HCT116 (cell line): Measurements from ENCODE around the gene ADARB1. TPM values are rescaled to one million over a fixed set of nuclear protein-coding genes. Genes with fewer than 3 reads are reported as not detected.

Source experiments
- ATAC-seq: fragments of 200-7000 bp; cut with Tn5 transposase; 2 replicates; pipeline ENCODE4 v1.9.1; 2020; ENCODE audit warnings: mild to moderate bottlenecking, moderate library complexity
- BruUV-seq: library from RNA; stranded (reverse); fragments of 400-500 nt; replicated peaks from 2 replicates; lab custom pipeline; 2021; lab: Mats Ljungman, UMichigan
- CTCF ChIA-PET: fragments of 300-600 bp; sonication (Branson Sonifier 250); formaldehyde crosslinking; loops from one replicate; lab custom pipeline; 2021; ENCODE audit warnings: antibody characterized with exemption; lab: Charles Lee
- POLR2A ChIA-PET: fragments of 300-600, 350-600 bp; sonication (Branson Sonifier 250); formaldehyde crosslinking; loops from one replicate; lab custom pipeline; 2021; ENCODE audit warnings: antibody characterized with exemption; lab: Charles Lee
- RAD21 ChIA-PET, 2 experiments: fragments of 300-600 bp; sonication (Branson Sonifier 250); formaldehyde crosslinking; loops; one replicate each; lab custom pipeline; 2023; ENCODE audit warnings: low total read pairs in 2 of 2; ENCODE audit not compliant: uncharacterized antibody in 2 of 2, unreplicated experiment in 2 of 2, low non-redundant PET in 1 of 2; lab: Charles Lee
- DNase-seq: peaks from one replicate; pipeline ENCODE4 v3.0.0-alpha.2; 2010; ENCODE audit warnings: low read depth, low spot score
- H2AFZ ChIP-seq: fragments of 200-600 bp; shearing (Covaris generic), sonication (generic); 2 replicates; pipeline ENCODE4 v1.6.1; 2017; ENCODE audit warnings: low read depth, mixed run types, mixed read lengths, antibody characterized with exemption, low read length; ENCODE audit not compliant: poor library complexity, severe bottlenecking
- H3K27ac ChIP-seq: 2 replicates; pipeline ENCODE4 v1.5.1; 2012; ENCODE audit warnings: low read depth, low read length
- H3K27me3 ChIP-seq: fragments of 200-600 bp; sonication (generic); 2 replicates; pipeline ENCODE4 v1.6.1; 2016; ENCODE audit warnings: mixed run types, low read length, mixed read lengths; ENCODE audit not compliant: insufficient read depth
- H3K36me3 ChIP-seq, 2 experiments: fragments of 200-500 bp in 1 of 2; fragments of 200-600 bp in 1 of 2; sonication (Bioruptor generic) in 1 of 2; sonication (generic) in 1 of 2; 2 replicates each; pipeline versions ENCODE4 v1.5.1 to v1.6.1; 2014 to 2016; ENCODE audit warnings: low read length in 2 of 2, inconsistent platforms in 1 of 2, mixed read lengths in 1 of 2, mixed run types in 1 of 2; ENCODE audit not compliant: insufficient read depth in 2 of 2, control insufficient read depth in 1 of 2
- H3K4me1 ChIP-seq, 2 experiments: fragments of 200-600 bp in 1 of 2; sonication (generic) in 1 of 2; 2 replicates each; pipeline versions ENCODE4 v1.5.1 to v1.6.1; 2012 to 2017; ENCODE audit warnings: low read length in 2 of 2, inconsistent platforms in 1 of 2, mild to moderate bottlenecking in 1 of 2, mixed read lengths in 1 of 2, mixed run types in 1 of 2, moderate library complexity in 1 of 2; ENCODE audit not compliant: insufficient read depth in 2 of 2, control insufficient read depth in 1 of 2
- H3K4me2 ChIP-seq: fragments of 200-600 bp; sonication (generic); 2 replicates; pipeline ENCODE4 v1.6.1; 2017; ENCODE audit warnings: mixed run types, low read length, mixed read lengths
- H3K4me3 ChIP-seq, 2 experiments: fragments of 200-600 bp in 1 of 2; sonication (generic) in 1 of 2; replicated peaks in 1 of 2; 2 replicates each; pipeline ENCODE4 v1.5.1; 2011 to 2016; ENCODE audit warnings: low read length in 2 of 2, control low read depth in 1 of 2, low read depth in 1 of 2, mild to moderate bottlenecking in 1 of 2, mixed read lengths in 1 of 2, mixed run types in 1 of 2
- H3K79me2 ChIP-seq: fragments of 200-600 bp; sonication (generic); 2 replicates; pipeline ENCODE4 v1.6.1; 2017; ENCODE audit warnings: mild to moderate bottlenecking, mixed run types, low read length, moderate library complexity, mixed read lengths; ENCODE audit not compliant: insufficient read depth
- H3K9ac ChIP-seq: fragments of 200-600 bp; sonication (generic); 2 replicates; pipeline ENCODE4 v1.6.1; 2016; ENCODE audit warnings: low read length, mixed read lengths
- H3K9me2 ChIP-seq: fragments of 200-600 bp; sonication (generic), shearing (Covaris generic); 2 replicates; pipeline ENCODE4 v1.6.1; 2017; ENCODE audit warnings: mixed run types, mild to moderate bottlenecking, moderate library complexity; ENCODE audit not compliant: insufficient read depth
- H3K9me3 ChIP-seq, 2 experiments: fragments of 200-500 bp in 1 of 2; fragments of 200-600 bp in 1 of 2; sonication (Bioruptor generic) in 1 of 2; sonication (generic) in 1 of 2; 2 replicates each; pipeline ENCODE4 v1.6.1; 2014 to 2017; ENCODE audit warnings: low read length in 2 of 2, mixed read lengths in 2 of 2, inconsistent platforms in 1 of 2, low read depth in 1 of 2, mild to moderate bottlenecking in 1 of 2, mixed run types in 1 of 2, moderate library complexity in 1 of 2; ENCODE audit not compliant: control insufficient read depth in 1 of 2, insufficient read depth in 1 of 2
- H4K20me1 ChIP-seq: fragments of 200-600 bp; sonication (generic), shearing (Covaris generic); 2 replicates; pipeline ENCODE4 v1.6.1; 2017; ENCODE audit warnings: mixed run types, mild to moderate bottlenecking, moderate library complexity; ENCODE audit not compliant: insufficient read depth
- CBX3 ChIP-seq: IDR thresholded peaks from 2 replicates; pipeline ENCODE4 v1.6.1; 2012; ENCODE audit warnings: low read depth
- EGR1 ChIP-seq: IDR thresholded peaks from 2 replicates; pipeline ENCODE4 v1.6.1; 2012; ENCODE audit warnings: low read depth
- ELF1 ChIP-seq: IDR thresholded peaks from 2 replicates; pipeline ENCODE4 v1.6.1; 2012; ENCODE audit warnings: low read depth, borderline replicate concordance
- EZH2 ChIP-seq: fragments of 200-600 bp; sonication (generic); IDR thresholded peaks from 2 replicates; pipeline ENCODE4 v1.6.1; 2017; ENCODE audit warnings: antibody characterized with exemption, mixed run types
- FOSL1 ChIP-seq: IDR thresholded peaks from 2 replicates; pipeline ENCODE4 v1.6.1; 2012; ENCODE audit warnings: low read depth
- JUND ChIP-seq: IDR thresholded peaks from 2 replicates; pipeline ENCODE4 v1.6.1; 2012
- POLR2A ChIP-seq: IDR thresholded peaks from 2 replicates; pipeline ENCODE4 v1.7.0; 2011; ENCODE audit warnings: borderline replicate concordance; ENCODE audit not compliant: insufficient read depth, insufficient read length; ENCODE audit errors: extremely low read depth
- POLR2AphosphoS5 ChIP-seq: IDR thresholded peaks from 2 replicates; pipeline ENCODE4 v1.6.1; 2011; ENCODE audit warnings: mild to moderate bottlenecking, low read depth, low read length, moderate library complexity
- RAD21 ChIP-seq: IDR thresholded peaks from 2 replicates; pipeline ENCODE4 v1.6.1; 2012; ENCODE audit warnings: low read depth, mild to moderate bottlenecking
- SIN3A ChIP-seq: IDR thresholded peaks from 2 replicates; pipeline ENCODE4 v1.6.1; 2012; ENCODE audit warnings: low read depth
- SP1 ChIP-seq: IDR thresholded peaks from 2 replicates; pipeline ENCODE4 v1.6.1; 2012; ENCODE audit warnings: low read depth
- TCF7L2 ChIP-seq: IDR thresholded peaks from 2 replicates; pipeline ENCODE4 v1.7.0; 2011; ENCODE audit warnings: borderline replicate concordance, inconsistent platforms; ENCODE audit not compliant: insufficient read depth, insufficient read length; ENCODE audit errors: extremely low read depth
- YY1 ChIP-seq: IDR thresholded peaks from 2 replicates; pipeline ENCODE4 v1.6.1; 2011; ENCODE audit warnings: low read length, low read depth, moderate library complexity, mild to moderate bottlenecking; ENCODE audit not compliant: insufficient replicate concordance; ENCODE audit errors: extremely low read depth
- ZFX ChIP-seq: fragments of 450-650 bp; IDR thresholded peaks from 2 replicates; pipeline ENCODE4 v1.6.1; 2017
- ZNF274 ChIP-seq: fragments of 200-500 bp; sonication (Bioruptor generic); IDR thresholded peaks from 2 replicates; pipeline ENCODE4 v1.6.1; 2014; ENCODE audit warnings: mild to moderate bottlenecking, low read depth, low read length, inconsistent platforms
- intact Hi-C: fragments of 100-400 bp; cut with micrococcal nuclease; formaldehyde crosslinking; loops from 2 replicates; pipeline ENCODE4 v1.10.0; 2022
- total RNA-seq: library from RNA; stranded (reverse); gene quantifications from one replicate; pipeline ENCODE4 v1.2.1, GENCODE V29; 2021; ENCODE audit not compliant: unreplicated experiment
- TF ChIP-seq, protein P1 (sequence below): IDR thresholded peaks from 2 replicates; pipeline ENCODE4 v1.6.1; 2012
- TF ChIP-seq, protein P2 (sequence below), 3 experiments: fragments of 200-600 bp in 1 of 3; sonication (generic) in 1 of 3; IDR thresholded peaks in 2 of 3; conservative IDR thresholded peaks in 1 of 3; 2 replicates each; pipeline ENCODE4 v1.5.1; 2012 to 2017; ENCODE audit warnings: low read depth in 2 of 3, low read length in 2 of 3, antibody characterized with exemption in 1 of 3, borderline replicate concordance in 1 of 3, control low read depth in 1 of 3, mild to moderate bottlenecking in 1 of 3, mixed read lengths in 1 of 3, mixed run types in 1 of 3, moderate library complexity in 1 of 3; ENCODE audit not compliant: insufficient read depth in 1 of 3
- TF ChIP-seq, protein P3 (sequence below): IDR thresholded peaks from 2 replicates; pipeline ENCODE4 v1.6.1; 2012

The ADARB1 gene
- total RNA-seq, 1 experiment from 2014 or later: 13.5 TPM

DNA sequence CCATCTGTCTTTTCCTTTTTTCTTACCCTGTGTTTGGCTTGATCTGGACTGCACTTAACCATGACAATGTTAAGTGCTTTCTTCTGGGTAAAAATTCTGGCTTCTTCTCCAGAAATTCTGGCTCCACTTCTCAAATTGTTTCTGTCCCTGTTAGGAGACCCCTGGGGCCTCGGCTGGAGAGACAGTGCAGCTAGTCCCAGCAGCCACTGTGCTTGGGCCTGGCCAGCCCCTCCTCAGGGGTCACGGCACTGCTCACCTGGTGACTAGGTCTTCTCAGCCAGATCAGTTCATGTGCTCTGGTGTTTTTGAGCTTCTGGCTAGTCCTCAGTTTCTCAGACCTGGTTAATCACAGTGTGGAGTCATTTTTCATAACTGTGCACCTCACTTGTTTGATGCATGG lies 72.4 kb downstream of the ADARB1 start:
- Histone ChIP-seq H3K27me3 (no peaks in the 10 kb centered on the region), H3K27ac (no peak overlapping the region), H3K4me3 (no peak overlapping the region), H4K20me1 (no peaks in the 10 kb centered on the region), H3K9ac (no peak overlapping the region), H3K9me3 (no peaks in the 10 kb centered on the region), H3K36me3 (no peaks in the 10 kb centered on the region), H3K9me2 (no peaks in the 10 kb centered on the region), H2AFZ (no peak overlapping the region), H3K4me2 (no peak overlapping the region), H3K79me2 (no peaks in the 10 kb centered on the region), H3K4me1 (peaks cover 8 to 27% of the 10 kb centered on the region in 2 experiments; a peak in 3 of 4 replicates)
- CTCF ChIA-PET: no interaction called here
- BruUV-seq: no TSS peak
- ATAC-seq: no peak
- RAD21 ChIA-PET: no interaction called here
- intact Hi-C loops: no loop called here
- no peak for DNase-seq
- POLR2A ChIA-PET: no interaction called here
- TF ChIP-seq TCF7L2 (no peak), ELF1 (no peak), CBX3 (no peak), RAD21 (no peak), JUND (no peak), EGR1 (no peak), SP1 (no peak), ZFX (no peak), FOSL1 (no peak), ZNF274 (no peak), YY1 (no peak), EZH2 (no peak), POLR2AphosphoS5 (no peak), SIN3A (no peak), POLR2A (no peak)
- TF ChIP-seq, protein P1, sequence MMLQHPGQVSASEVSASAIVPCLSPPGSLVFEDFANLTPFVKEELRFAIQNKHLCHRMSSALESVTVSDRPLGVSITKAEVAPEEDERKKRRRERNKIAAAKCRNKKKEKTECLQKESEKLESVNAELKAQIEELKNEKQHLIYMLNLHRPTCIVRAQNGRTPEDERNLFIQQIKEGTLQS: no peak
- TF ChIP-seq, protein P2, sequence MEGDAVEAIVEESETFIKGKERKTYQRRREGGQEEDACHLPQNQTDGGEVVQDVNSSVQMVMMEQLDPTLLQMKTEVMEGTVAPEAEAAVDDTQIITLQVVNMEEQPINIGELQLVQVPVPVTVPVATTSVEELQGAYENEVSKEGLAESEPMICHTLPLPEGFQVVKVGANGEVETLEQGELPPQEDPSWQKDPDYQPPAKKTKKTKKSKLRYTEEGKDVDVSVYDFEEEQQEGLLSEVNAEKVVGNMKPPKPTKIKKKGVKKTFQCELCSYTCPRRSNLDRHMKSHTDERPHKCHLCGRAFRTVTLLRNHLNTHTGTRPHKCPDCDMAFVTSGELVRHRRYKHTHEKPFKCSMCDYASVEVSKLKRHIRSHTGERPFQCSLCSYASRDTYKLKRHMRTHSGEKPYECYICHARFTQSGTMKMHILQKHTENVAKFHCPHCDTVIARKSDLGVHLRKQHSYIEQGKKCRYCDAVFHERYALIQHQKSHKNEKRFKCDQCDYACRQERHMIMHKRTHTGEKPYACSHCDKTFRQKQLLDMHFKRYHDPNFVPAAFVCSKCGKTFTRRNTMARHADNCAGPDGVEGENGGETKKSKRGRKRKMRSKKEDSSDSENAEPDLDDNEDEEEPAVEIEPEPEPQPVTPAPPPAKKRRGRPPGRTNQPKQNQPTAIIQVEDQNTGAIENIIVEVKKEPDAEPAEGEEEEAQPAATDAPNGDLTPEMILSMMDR (IDR thresholded peaks at IDR 0.05 in 2 of 3, conservative IDR thresholded peaks at IDR 0.05 in 1 of 3; ENCODE audit: borderline replicate concordance in 1 of 3, insufficient read depth in 1 of 3, low read depth in 2 of 3, low read length in 2 of 3): no peak
- TF ChIP-seq, protein P3, sequence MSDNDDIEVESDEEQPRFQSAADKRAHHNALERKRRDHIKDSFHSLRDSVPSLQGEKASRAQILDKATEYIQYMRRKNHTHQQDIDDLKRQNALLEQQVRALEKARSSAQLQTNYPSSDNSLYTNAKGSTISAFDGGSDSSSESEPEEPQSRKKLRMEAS: no peak
